ENCODE data around the gene FUBP1. TPM values are rescaled to one million over a fixed set of nuclear protein-coding genes. Genes with fewer than 3 reads are reported as not detected.
"Not testable (repeated sequence)": the region's sequence is repeated elsewhere in the genome, so short reads cannot be mapped to it uniquely, and the experiment has no call there.

FUBP1 gene
- total and polyA plus RNA-seq, 9 of the 15 experiments (the other 6 are each of a cell fraction or from before 2014, with no cell fraction given) = 104 to 294 (median 213) TPM

DNA sequence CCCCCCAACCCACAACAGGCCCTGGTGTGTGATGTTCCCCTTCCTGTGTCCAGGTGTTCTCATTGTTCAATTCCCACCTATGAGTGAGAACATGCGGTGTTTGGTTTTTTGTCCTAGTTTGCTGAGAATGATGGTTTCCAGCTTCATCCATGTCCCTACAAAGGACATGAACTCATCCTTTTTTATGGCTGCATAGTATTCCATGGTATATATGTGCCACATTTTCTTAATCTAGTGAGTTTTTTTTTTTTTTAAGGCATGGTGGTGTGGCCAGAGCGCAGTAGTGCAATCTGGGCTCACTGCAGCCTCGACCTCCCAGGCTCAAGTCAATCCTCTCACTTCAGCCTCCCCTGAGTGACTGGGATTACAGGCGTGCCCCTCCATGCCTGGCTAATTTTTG lies 42.3 kb upstream of the FUBP1 start:
- H3K4me1 ChIP-seq (replicated peaks in 1 of 2; ENCODE audit: control insufficient read depth in 2 of 2, insufficient read depth in 2 of 2, low read length in 2 of 2); H3K9ac ChIP-seq (ENCODE audit: insufficient read depth in 1 of 2, low read depth in 2 of 2, low read length in 2 of 2); in situ Hi-C loops (cut with MboI); H3K4me2 ChIP-seq (ENCODE audit: insufficient read depth, low read length); DNase-seq (ENCODE audit: extremely low read depth in 1 of 4, low spot score in 3 of 4); H3K4me3 ChIP-seq; intact Hi-C loops (cut with micrococcal nuclease); H3K9me3 ChIP-seq (replicated peaks; ENCODE audit: control insufficient read depth, insufficient read depth, low read depth, low read length); ATAC-seq; H4K20me1 ChIP-seq (replicated peaks; ENCODE audit: control insufficient read depth, insufficient read depth, low read length); BruUV-seq (replicated peaks); H2AFZ ChIP-seq (ENCODE audit: low read depth, low read length); H3K27ac ChIP-seq (ENCODE audit: extremely low read depth, low read depth, low read length); FAIRE-seq; H3K9me1 ChIP-seq (ENCODE audit: control insufficient read depth, insufficient read depth, low read length); H3K27me3 ChIP-seq (ENCODE audit: control insufficient read depth in 2 of 2, insufficient read depth in 2 of 2, low read length in 2 of 2); CTCF ChIA-PET (ENCODE audit: low intra/inter-chr PET ratio); H3K79me2 ChIP-seq (ENCODE audit: control insufficient read depth, insufficient read depth, low read length): not testable (repeated sequence)
- peaks cover 18% of the 10 kb centered on the region; the same call in 2 of the 3 replicates for H3K36me3 ChIP-seq (ENCODE audit: control insufficient read depth, insufficient read depth, low read length)
- POLR2A ChIA-PET = interaction anchor here (0.6 kb wide), 1 partner anchor 28 kb away, joined by 3 read pairs; no protein-coding TSS in a partner anchor
- peak; percentile 54 for TF ChIP-seq ZNF146 (CRISPR knock-in tag; IDR thresholded peaks at IDR 0.05; ENCODE audit: unreplicated experiment)
- TF ChIP-seq BCOR (IDR thresholded peaks at IDR 0.05) = peak; percentile 62
- TF ChIP-seq SMARCA5 (IDR thresholded peaks at IDR 0.05) = peak; percentile 56; the same call in 1 of the 2 replicates
- WGBS (ENCODE audit: insufficient coverage, low coverage, missing lambda C conversion rate) = 61% methylated on average over 3 of the region's 4 CpGs

DNA sequence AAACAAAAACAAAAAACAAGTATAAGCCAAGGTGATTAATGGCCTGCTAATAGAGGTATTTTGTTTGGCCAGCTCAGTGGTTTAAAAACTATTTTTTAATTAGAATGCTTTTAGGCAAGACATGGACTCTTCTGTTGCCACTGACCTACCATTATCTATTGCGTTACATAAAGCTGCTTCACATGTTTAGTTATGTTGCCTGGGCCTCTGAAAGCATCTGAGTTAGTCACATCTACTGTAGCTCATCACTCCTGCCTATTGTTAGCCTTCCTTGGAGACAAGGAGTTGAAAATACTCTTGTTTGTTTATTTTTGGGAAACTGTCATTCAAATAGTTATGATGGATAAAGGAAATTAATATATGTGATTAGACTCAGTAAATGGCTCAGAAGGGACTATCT lies 40.2 kb upstream of the FUBP1 start:
- FAIRE-seq (peak; percentile 72), DNase-seq (ENCODE audit: extremely low read depth in 1 of 4, low spot score in 3 of 4) (no peak), ATAC-seq (peak; percentile 63)
- no peak overlapping the region for H3K4me3 ChIP-seq
- H3K36me3 ChIP-seq (ENCODE audit: control insufficient read depth, insufficient read depth, low read length) = peaks cover 35% of the 10 kb centered on the region
- H2AFZ ChIP-seq (ENCODE audit: low read depth, low read length) = no peak overlapping the region
- in situ Hi-C loops (cut with MboI) = no loop called here
- H4K20me1 ChIP-seq (replicated peaks; ENCODE audit: control insufficient read depth, insufficient read depth, low read length) = no peaks in the 10 kb centered on the region
- H3K9me1 ChIP-seq (ENCODE audit: control insufficient read depth, insufficient read depth, low read length) = no peaks in the 10 kb centered on the region
- H3K9me3 ChIP-seq (replicated peaks; ENCODE audit: control insufficient read depth, insufficient read depth, low read depth, low read length) = no peaks in the 10 kb centered on the region
- H3K9ac ChIP-seq (ENCODE audit: insufficient read depth in 1 of 2, low read depth in 2 of 2, low read length in 2 of 2) = no peak overlapping the region
- H3K27ac ChIP-seq (ENCODE audit: extremely low read depth, low read depth, low read length) = no peak overlapping the region
- 100% methylated on average over 1 of the region's 1 CpG for WGBS (ENCODE audit: insufficient coverage, low coverage, missing lambda C conversion rate)
- no peak for TF ChIP-seq STAG1 (CRISPR knock-in tag; IDR thresholded peaks at IDR 0.05; ENCODE audit: borderline replicate concordance)
- peak; percentile 32; the same call in 1 of the 2 replicates for TF ChIP-seq POLR2A (conservative IDR thresholded peaks at IDR 0.05)
- H3K4me1 ChIP-seq (replicated peaks in 1 of 2; ENCODE audit: control insufficient read depth in 2 of 2, insufficient read depth in 2 of 2, low read length in 2 of 2) = no peaks in the 10 kb centered on the region
- H3K4me2 ChIP-seq (ENCODE audit: insufficient read depth, low read length) = no peak overlapping the region
- H3K79me2 ChIP-seq (ENCODE audit: control insufficient read depth, insufficient read depth, low read length) = peaks cover 17% of the 10 kb centered on the region
- no TSS peak for BruUV-seq (replicated peaks)
- ChIA-PET CTCF (ENCODE audit: low intra/inter-chr PET ratio) (interaction anchor here (0.7 kb wide), 1 partner anchor 14 kb away, joined by 3 read pairs; no protein-coding TSS in a partner anchor), POLR2A (interaction anchor here (0.6 to 2.2 kb wide), 6 partner anchors 14 to 33 kb away, joined by 3 to 18 read pairs (median 5); partner anchors contain the start of gene DNAJB4)
- H3K27me3 ChIP-seq (ENCODE audit: control insufficient read depth in 2 of 2, insufficient read depth in 2 of 2, low read length in 2 of 2) = no peaks in the 10 kb centered on the region
- intact Hi-C loops (cut with micrococcal nuclease) = no loop called here
